ENCODE data around the gene USP19.

DNA sequence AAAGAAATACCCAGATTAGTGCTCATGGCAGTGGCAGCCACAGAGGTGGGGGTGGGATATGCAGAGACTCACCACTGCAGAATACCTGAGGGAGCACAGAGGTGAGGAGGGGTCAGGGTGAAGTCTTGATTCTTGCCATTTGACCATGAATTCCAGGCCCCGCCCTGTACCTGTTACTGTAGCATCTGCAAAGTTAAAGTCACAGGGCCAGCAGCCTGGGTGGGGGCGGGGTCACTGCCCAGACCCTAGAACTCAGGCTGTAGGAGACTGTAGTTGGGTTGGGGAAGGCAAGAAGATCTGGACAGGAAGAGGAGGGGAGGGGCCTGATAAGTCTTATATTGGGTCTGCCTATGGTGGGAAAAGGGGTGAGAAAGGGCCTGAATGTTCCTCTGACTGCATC lies 31.0 kb upstream of the USP19 start:
- TF ChIP-seq, protein P1, sequence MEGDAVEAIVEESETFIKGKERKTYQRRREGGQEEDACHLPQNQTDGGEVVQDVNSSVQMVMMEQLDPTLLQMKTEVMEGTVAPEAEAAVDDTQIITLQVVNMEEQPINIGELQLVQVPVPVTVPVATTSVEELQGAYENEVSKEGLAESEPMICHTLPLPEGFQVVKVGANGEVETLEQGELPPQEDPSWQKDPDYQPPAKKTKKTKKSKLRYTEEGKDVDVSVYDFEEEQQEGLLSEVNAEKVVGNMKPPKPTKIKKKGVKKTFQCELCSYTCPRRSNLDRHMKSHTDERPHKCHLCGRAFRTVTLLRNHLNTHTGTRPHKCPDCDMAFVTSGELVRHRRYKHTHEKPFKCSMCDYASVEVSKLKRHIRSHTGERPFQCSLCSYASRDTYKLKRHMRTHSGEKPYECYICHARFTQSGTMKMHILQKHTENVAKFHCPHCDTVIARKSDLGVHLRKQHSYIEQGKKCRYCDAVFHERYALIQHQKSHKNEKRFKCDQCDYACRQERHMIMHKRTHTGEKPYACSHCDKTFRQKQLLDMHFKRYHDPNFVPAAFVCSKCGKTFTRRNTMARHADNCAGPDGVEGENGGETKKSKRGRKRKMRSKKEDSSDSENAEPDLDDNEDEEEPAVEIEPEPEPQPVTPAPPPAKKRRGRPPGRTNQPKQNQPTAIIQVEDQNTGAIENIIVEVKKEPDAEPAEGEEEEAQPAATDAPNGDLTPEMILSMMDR (IDR thresholded peaks at IDR 0.05), result no peak
- no peak for TF ChIP-seq POLR2A (IDR thresholded peaks at IDR 0.05)

All from lower leg skin (tissue), 3 donors.